ENCODE results near the gene MRPS9. TPM values are rescaled to one million over a fixed set of nuclear protein-coding genes. Genes with fewer than 3 reads are reported as not detected.

The MRPS9 gene
- polyA plus RNA-seq, 4 donors = 30.7 to 59.6 (median 54.4) TPM

DNA sequence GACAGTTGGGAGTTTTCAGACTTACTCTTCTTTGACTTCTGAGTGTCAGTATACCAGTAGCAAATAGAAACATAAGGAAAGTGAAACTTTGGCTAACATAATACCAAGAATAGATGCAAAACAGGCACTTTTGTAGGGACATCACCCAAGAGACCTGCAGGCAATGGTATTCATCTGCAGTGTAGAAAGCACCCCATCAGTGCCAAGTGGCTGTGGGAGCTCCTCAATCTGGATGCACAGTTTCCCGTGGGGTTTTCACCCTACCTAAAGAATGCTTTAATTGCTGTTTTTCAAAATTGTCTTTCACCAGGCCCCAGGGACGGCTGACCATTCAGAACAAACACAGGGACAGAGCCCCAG, 107.1 kb downstream of the MRPS9 start:
- no peak for DNase-seq (ENCODE audit: low read depth in 4 of 4, low spot score in 3 of 4)

DNA sequence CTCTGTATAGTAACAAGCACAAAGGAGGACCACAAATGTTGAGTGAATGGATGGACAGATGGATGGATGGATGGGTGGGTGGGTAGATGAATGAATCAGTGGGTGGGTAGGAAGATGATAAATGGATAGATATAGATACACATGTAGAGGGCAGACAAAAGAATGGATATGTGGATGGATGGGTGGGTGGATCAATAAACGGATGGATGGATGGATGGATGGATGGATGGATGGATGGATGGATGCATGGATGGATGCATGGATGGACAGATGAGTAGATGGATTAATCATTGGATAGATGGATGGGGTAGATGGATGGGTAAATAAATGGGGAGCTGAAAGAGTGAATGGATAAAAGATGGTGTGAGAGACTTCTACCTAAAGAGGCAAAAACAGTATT, 111.4 kb downstream of the MRPS9 start:
- DNase-seq (ENCODE audit: low read depth in 4 of 4, low spot score in 3 of 4) = no peak

Other genes starting within 250 kb of the MRPS9 start
- 100 to 1,000 TPM in 1 of 4 donors, 10 to 100 TPM in 2, 1 to 10 TPM in 1; 1.1 to 109 (median 95.0) TPM for gene POU3F3, start 184.0 kb upstream of the MRPS9 start, polyA plus RNA-seq (ENCODE audit: insufficient read length in 4 of 4)
- gene GPR45, start 203.7 kb downstream of the MRPS9 start, polyA plus RNA-seq (ENCODE audit: insufficient read length in 4 of 4) = under 1 TPM in 3 of 4 donors, not detected in 1; 0.13 to 0.26 (median 0.19) TPM

Measured in left renal pelvis (tissue), 4 donors.